Neuron (in vitro differentiated cells): ENCODE data around the gene PYCR2.

Experiments used
- H2AFZ ChIP-seq: one replicate; pipeline ENCODE4 v1.6.1; 2013; ENCODE audit warnings: low read depth, mild to moderate bottlenecking, inconsistent platforms, low read length, moderate library complexity
- H3K27me3 ChIP-seq: one replicate; pipeline ENCODE4 v1.6.1; 2013; ENCODE audit warnings: low read length; ENCODE audit not compliant: insufficient read depth
- H3K36me3 ChIP-seq: one replicate; pipeline ENCODE4 v1.6.1; 2013; ENCODE audit warnings: low read length; ENCODE audit not compliant: insufficient read depth
- H3K4me1 ChIP-seq: one replicate; pipeline ENCODE4 v1.6.1; 2013; ENCODE audit warnings: low read length; ENCODE audit not compliant: insufficient read depth
- H3K4me3 ChIP-seq: 2 replicates; pipeline ENCODE4 v1.5.1; 2013; ENCODE audit warnings: mild to moderate bottlenecking, low read length, moderate library complexity
- H3K9me3 ChIP-seq: one replicate; pipeline ENCODE4 v1.6.1; 2013; ENCODE audit warnings: low read length

PYCR2 gene

DNA sequence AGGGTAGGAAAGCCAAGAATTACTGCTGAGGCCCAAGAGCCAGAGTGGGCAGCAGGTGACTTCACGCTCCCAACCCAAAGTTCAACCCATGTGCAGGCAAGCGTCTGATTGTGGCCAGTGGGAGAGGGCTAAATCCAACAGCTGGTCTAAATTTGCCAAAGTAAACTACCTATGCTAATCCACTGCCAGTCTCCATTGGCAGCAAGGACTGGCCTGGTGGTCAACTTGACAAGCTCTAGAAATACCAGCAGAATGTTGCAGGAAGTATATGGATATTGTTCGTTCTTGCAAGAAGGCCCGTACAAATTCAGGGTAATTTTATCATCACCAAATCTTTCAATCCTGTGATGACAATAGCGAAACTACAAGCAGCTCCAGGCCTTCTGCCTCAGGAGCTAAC, 43.4 kb downstream of the PYCR2 start:
- no peak overlapping the region for H2AFZ ChIP-seq
- no peaks in the 10 kb centered on the region for H3K27me3 ChIP-seq
- H3K9me3 ChIP-seq: no peaks in the 10 kb centered on the region
- H3K36me3 ChIP-seq: peaks cover 4% of the 10 kb centered on the region
- H3K4me1 ChIP-seq: peaks cover 3% of the 10 kb centered on the region
- H3K4me3 ChIP-seq: no peak overlapping the region

DNA sequence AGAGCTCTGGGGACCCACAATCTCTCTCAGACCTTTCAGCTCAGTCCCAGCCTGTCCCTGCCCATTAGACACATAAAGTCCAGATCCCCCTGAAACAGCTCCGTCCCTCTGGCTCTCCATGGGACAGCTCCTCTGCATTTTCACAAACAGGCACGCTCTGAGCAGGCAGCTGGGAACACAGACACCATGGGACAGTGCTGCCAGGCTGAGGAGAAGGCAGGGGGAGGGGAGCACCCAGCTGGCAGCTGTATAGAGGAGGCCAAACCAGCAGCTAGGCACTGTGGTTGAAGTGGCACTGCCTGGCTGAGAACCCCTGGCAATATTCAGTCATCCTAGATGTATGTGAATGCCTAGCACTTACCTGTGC, 43.8 kb downstream of the PYCR2 start:
- H3K9me3 ChIP-seq: no peaks in the 10 kb centered on the region
- no peak overlapping the region for H2AFZ ChIP-seq
- peaks cover 4% of the 10 kb centered on the region for H3K36me3 ChIP-seq
- no peak overlapping the region for H3K4me3 ChIP-seq
- no peaks in the 10 kb centered on the region for H3K27me3 ChIP-seq
- H3K4me1 ChIP-seq: peaks cover 3% of the 10 kb centered on the region

DNA sequence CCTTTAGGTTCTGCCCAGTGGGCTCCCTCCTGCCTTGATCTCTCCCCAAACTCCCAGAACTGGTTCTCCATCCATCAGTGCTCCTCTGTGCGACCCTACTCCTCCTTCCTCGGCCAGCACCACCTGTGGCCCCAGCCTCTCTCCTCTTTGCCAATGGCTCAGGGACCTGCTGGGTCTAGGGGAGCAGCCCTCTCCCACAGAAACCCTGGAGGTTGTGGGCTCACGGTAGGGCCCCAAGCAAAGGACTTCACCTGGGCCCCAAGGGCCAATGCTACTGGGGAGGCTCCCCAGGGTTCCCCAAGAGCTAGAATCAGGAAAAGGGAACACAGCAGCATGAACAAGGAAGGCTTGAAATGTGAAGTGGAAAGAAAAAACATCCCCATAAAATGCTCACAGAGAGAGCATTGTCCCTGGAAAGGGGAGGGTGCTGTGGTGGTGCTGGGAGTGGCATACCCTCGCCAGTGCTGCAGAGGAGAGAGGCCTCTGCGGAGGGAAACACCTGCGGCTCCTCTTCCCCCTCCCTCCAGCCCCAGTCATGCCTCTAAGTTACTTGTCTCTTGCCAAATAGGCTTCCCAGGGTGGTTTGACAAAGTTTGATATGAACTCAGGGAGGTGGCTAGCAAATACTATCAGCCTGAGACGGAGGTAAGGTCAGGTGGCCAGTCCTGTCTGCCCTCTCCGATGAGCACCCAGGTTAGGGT, 44.4 kb downstream of the PYCR2 start:
- H3K4me1 ChIP-seq: peaks cover 3% of the 10 kb centered on the region
- H3K27me3 ChIP-seq: no peaks in the 10 kb centered on the region
- H3K9me3 ChIP-seq: no peaks in the 10 kb centered on the region
- no peak overlapping the region for H3K4me3 ChIP-seq
- H3K36me3 ChIP-seq: peaks cover 4% of the 10 kb centered on the region
- no peak overlapping the region for H2AFZ ChIP-seq

- Histone ChIP-seq H3K4me1 (peaks cover 3% of the 10 kb centered on the region), H2AFZ (no peak overlapping the region), H3K4me3 (no peak overlapping the region), H3K36me3 (peaks cover 7% of the 10 kb centered on the region), H3K9me3 (no peaks in the 10 kb centered on the region), H3K27me3 (no peaks in the 10 kb centered on the region)
Observed at GRCh38 chr1:225878282-225878681, 45.8 kb downstream of the PYCR2 start.

GRCh38 chr1:225877580-225877979, 46.5 kb downstream of the PYCR2 start:
- Histone ChIP-seq H3K27me3 (no peaks in the 10 kb centered on the region), H3K36me3 (peaks cover 7% of the 10 kb centered on the region), H3K4me3 (no peak overlapping the region), H3K9me3 (no peaks in the 10 kb centered on the region), H3K4me1 (peaks cover 3% of the 10 kb centered on the region), H2AFZ (no peak overlapping the region)

- Histone ChIP-seq H3K4me1 (peaks cover 3% of the 10 kb centered on the region), H3K36me3 (peaks cover 8% of the 10 kb centered on the region), H3K27me3 (no peaks in the 10 kb centered on the region), H3K4me3 (no peak overlapping the region), H2AFZ (no peak overlapping the region), H3K9me3 (no peaks in the 10 kb centered on the region)
Observed at GRCh38 chr1:225876900-225877510, 47.0 kb downstream of the PYCR2 start.

- H3K4me3 ChIP-seq: no peak overlapping the region
- no peaks in the 10 kb centered on the region for H3K4me1 ChIP-seq
- no peaks in the 10 kb centered on the region for H3K27me3 ChIP-seq
- no peak overlapping the region for H2AFZ ChIP-seq
- no peaks in the 10 kb centered on the region for H3K9me3 ChIP-seq
- peaks cover 13% of the 10 kb centered on the region for H3K36me3 ChIP-seq
Observed at GRCh38 chr1:225875044-225875815, 48.8 kb downstream of the PYCR2 start.

DNA sequence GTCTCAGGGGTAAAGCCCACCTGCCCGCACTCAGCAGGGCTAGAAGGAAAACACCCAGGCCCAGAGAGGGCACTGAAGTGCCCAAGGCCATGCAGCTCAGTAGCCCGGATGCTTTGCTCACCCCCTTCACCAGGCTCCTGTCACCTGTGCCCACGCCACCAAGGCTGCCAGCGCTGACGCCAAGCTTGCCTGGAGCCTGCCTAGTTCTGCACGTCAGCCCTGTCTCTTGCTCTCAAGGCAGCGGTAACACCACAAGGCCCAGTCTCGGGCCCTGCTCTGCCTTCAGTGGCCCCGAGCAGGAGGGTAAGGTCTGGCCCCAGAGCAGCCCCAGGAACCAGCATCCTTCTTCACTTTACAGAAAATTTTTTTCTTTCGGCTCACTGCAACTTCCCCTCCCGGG, 49.6 kb downstream of the PYCR2 start:
- peaks cover 13% of the 10 kb centered on the region for H3K36me3 ChIP-seq

GRCh38 chr1:225873281-225873850, 50.7 kb downstream of the PYCR2 start:
- H3K36me3 ChIP-seq: peaks cover 13% of the 10 kb centered on the region
- H3K9me3 ChIP-seq: no peaks in the 10 kb centered on the region
- no peaks in the 10 kb centered on the region for H3K4me1 ChIP-seq
- H2AFZ ChIP-seq: no peak overlapping the region
- no peak overlapping the region for H3K4me3 ChIP-seq
- H3K27me3 ChIP-seq: no peaks in the 10 kb centered on the region

More for the DNA sequence above, 49.6 kb downstream of the PYCR2 start:
- Histone ChIP-seq H3K4me3 (no peak overlapping the region), H3K27me3 (no peaks in the 10 kb centered on the region), H3K9me3 (no peaks in the 10 kb centered on the region), H3K4me1 (no peaks in the 10 kb centered on the region), H2AFZ (no peak overlapping the region)

DNA sequence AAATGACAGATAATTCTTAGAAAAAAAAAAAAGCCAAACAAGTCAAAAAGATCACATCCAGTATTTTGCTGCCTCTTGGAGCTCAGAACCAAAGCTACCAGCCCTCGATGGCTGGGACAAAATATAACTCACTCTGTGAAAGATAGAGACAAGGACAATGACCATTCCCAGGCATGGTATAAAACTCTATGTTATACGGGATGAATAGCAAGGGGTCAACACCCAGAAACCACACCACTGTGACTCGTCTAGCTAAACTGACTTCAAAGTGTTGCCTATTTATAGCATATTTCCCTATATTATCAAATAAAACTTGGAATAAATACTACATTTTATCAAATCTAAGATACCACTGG, 52.0 kb downstream of the PYCR2 start:
- peaks cover 9% of the 10 kb centered on the region for H3K36me3 ChIP-seq
- no peaks in the 10 kb centered on the region for H3K9me3 ChIP-seq
- no peak overlapping the region for H2AFZ ChIP-seq
- no peak overlapping the region for H3K4me3 ChIP-seq
- no peaks in the 10 kb centered on the region for H3K27me3 ChIP-seq
- H3K4me1 ChIP-seq: no peaks in the 10 kb centered on the region

- Histone ChIP-seq H2AFZ (no peak overlapping the region), H3K27me3 (no peaks in the 10 kb centered on the region), H3K4me1 (no peaks in the 10 kb centered on the region), H3K36me3 (peaks cover 8% of the 10 kb centered on the region), H3K4me3 (no peak overlapping the region), H3K9me3 (no peaks in the 10 kb centered on the region)
Observed at GRCh38 chr1:225871359-225872074, 52.5 kb downstream of the PYCR2 start.

- H3K9me3 ChIP-seq: no peaks in the 10 kb centered on the region
- H3K4me3 ChIP-seq: no peak overlapping the region
- H2AFZ ChIP-seq: no peak overlapping the region
- no peaks in the 10 kb centered on the region for H3K4me1 ChIP-seq
- H3K36me3 ChIP-seq: peaks cover 10% of the 10 kb centered on the region
- no peaks in the 10 kb centered on the region for H3K27me3 ChIP-seq
Observed at GRCh38 chr1:225870911-225871310, 53.1 kb downstream of the PYCR2 start.
